Vagina (tissue), 2 donors: ENCODE results near the gene LRRC19. TPM values are rescaled to one million over a fixed set of nuclear protein-coding genes. Genes with fewer than 3 reads are reported as not detected.

ENCODE experiments used
- DNase-seq, 2 donors: peaks; one replicate each; pipeline ENCODE4 v3.0.0-alpha.2; 2017; ENCODE audit errors: extremely low spot score in 2 of 2
- H3K27ac ChIP-seq: fragments of 200-600 bp; sonication (generic); one replicate; pipeline ENCODE4 v1.5.1; 2019
- H3K27me3 ChIP-seq: fragments of 200-600 bp; sonication (generic); one replicate; pipeline ENCODE4 v1.5.1; 2019
- H3K36me3 ChIP-seq, 2 donors: fragments of 200-600 bp; sonication (generic); one replicate each; pipeline ENCODE4 v1.5.1; 2017 to 2019
- H3K4me1 ChIP-seq: fragments of 200-600 bp; sonication (generic); one replicate; pipeline ENCODE4 v1.5.1; 2019
- H3K4me3 ChIP-seq, 2 donors: fragments of 200-600 bp; sonication (generic); 1 replicate in 1 of 2; 2 replicates in 1 of 2; pipeline ENCODE4 v1.5.1; 2016 to 2019
- H3K9me3 ChIP-seq: fragments of 200-600 bp; sonication (generic); one replicate; pipeline ENCODE4 v1.5.1; 2019
- CTCF ChIP-seq, 3 experiments: fragments of 450-650 bp in 2 of 3; fragments of 200-600 bp in 1 of 3; sonication (generic) in 1 of 3; IDR thresholded peaks; one replicate each; pipeline ENCODE4 v1.5.1; 2017 to 2019; ENCODE audit warnings: antibody characterized with exemption in 3 of 3, mild to moderate bottlenecking in 2 of 3, moderate library complexity in 2 of 3
- POLR2A ChIP-seq, 2 donors: fragments of 450-650 bp; IDR thresholded peaks; one replicate each; pipeline ENCODE4 v1.6.1; 2017; ENCODE audit warnings: antibody characterized with exemption in 2 of 2, mild to moderate bottlenecking in 2 of 2, moderate library complexity in 2 of 2
- POLR2AphosphoS5 ChIP-seq, 2 donors: sonication (generic); formaldehyde crosslinking; IDR thresholded peaks; one replicate each; pipeline ENCODE4 v1.9.0; 2017; ENCODE audit warnings: antibody characterized with exemption in 2 of 2, mild to moderate bottlenecking in 2 of 2, low read depth in 1 of 2; ENCODE audit not compliant: insufficient read depth in 1 of 2
- intact Hi-C: fragments of 100-400 bp; cut with DNase I; formaldehyde crosslinking; loops from one replicate; pipeline ENCODE4 v1.15.1; 2023
- total RNA-seq: library from RNA; depleted of rRNA; stranded (reverse); fragments of >200 nt; gene quantifications from one replicate; pipeline ENCODE4 v1.2.3, GENCODE V29; 2016

Gene LRRC19
- total RNA-seq, 1 donor from 2014 or later = not detected

- TF ChIP-seq CTCF (IDR thresholded peaks at IDR 0.05) (no peak), POLR2AphosphoS5 (IDR thresholded peaks at IDR 0.05; ENCODE audit: insufficient read depth in 1 of 2, low read depth in 1 of 2) (peak; percentile 94 to 97), POLR2A (IDR thresholded peaks at IDR 0.05) (no peak)
- H3K36me3 ChIP-seq = no peaks in the 10 kb centered on the region
- H3K27ac ChIP-seq = peak within 1 kb of the TSS; percentile 97
- H3K9me3 ChIP-seq = no peaks in the 10 kb centered on the region
- intact Hi-C loops = loop anchor here (10.0 kb wide), 1 partner anchor 52 kb away; the partner anchor contains the start of gene CAAP1
- H3K4me3 ChIP-seq = peak within 1 kb of the TSS; percentile 98 to 100
- H3K27me3 ChIP-seq = no peaks in the 10 kb centered on the region
- H3K4me1 ChIP-seq = peaks cover 41% of the 10 kb centered on the region
- DNase-seq = peak in 1 of 2 donors; percentile 95
These were observed 58.4 kb downstream of the LRRC19 start, which contains the start of gene PLAA for GRCh38 chr9:26946753-26947727. Gene PLAA (minus strand): TSS chr9:26947242. CDS start chr9:26947045, 197 bp downstream.

- peaks cover 48% of the 10 kb centered on the region for H3K4me1 ChIP-seq
- intact Hi-C loops = loop anchor here (10.0 kb wide), 1 partner anchor 51 kb away; the partner anchor contains the start of gene CAAP1
- H3K36me3 ChIP-seq = no peaks in the 10 kb centered on the region
- H3K27ac ChIP-seq = no peak overlapping the region
- DNase-seq = no peak
- no peaks in the 10 kb centered on the region for H3K27me3 ChIP-seq
- TF ChIP-seq POLR2AphosphoS5 (IDR thresholded peaks at IDR 0.05; ENCODE audit: insufficient read depth in 1 of 2, low read depth in 1 of 2) (no peak), POLR2A (IDR thresholded peaks at IDR 0.05) (no peak), CTCF (IDR thresholded peaks at IDR 0.05) (no peak)
- peak overlapping the region; percentile 98 to 100 for H3K4me3 ChIP-seq
- H3K9me3 ChIP-seq = no peaks in the 10 kb centered on the region
These were observed 59.9 kb downstream of the LRRC19 start for GRCh38 chr9:26945591-26945990.

Other genes with a start within 250 kb of the LRRC19 start
- gene CAAP1, start 112.9 kb downstream of the LRRC19 start, total RNA-seq = 10.6 TPM
- 28.5 TPM for gene PLAA, start 58.4 kb downstream of the LRRC19 start, total RNA-seq
- 16.0 TPM for gene IFT74, start 49.3 kb downstream of the LRRC19 start, total RNA-seq
- gene TEK, start 103.6 kb upstream of the LRRC19 start, total RNA-seq = 12.5 TPM